Esophagus (tissue), 2 donors: ENCODE data around the gene GPATCH2L. TPM values are rescaled to one million over a fixed set of nuclear protein-coding genes. Genes with fewer than 3 reads are reported as not detected.

Experiments used
- H3K27ac ChIP-seq, 2 donors: one replicate each; pipeline ENCODE4 v1.5.1; 2013; ENCODE audit warnings: low read depth in 2 of 2, mild to moderate bottlenecking in 2 of 2, inconsistent platforms in 1 of 2, low read length in 1 of 2, moderate library complexity in 1 of 2
- H3K27me3 ChIP-seq, 2 donors: one replicate each; pipeline ENCODE4 v1.6.1; 2013; ENCODE audit warnings: low read length in 2 of 2, control low read depth in 1 of 2, mild to moderate bottlenecking in 1 of 2; ENCODE audit not compliant: insufficient read depth in 2 of 2, control insufficient read depth in 1 of 2
- H3K36me3 ChIP-seq, 2 donors: one replicate each; pipeline ENCODE4 v1.6.1; 2013; ENCODE audit warnings: low read length in 1 of 2; ENCODE audit not compliant: control insufficient read depth in 2 of 2, insufficient read depth in 2 of 2
- H3K4me1 ChIP-seq, 2 donors: one replicate each; pipeline ENCODE4 v1.6.1; 2013; ENCODE audit warnings: low read length in 1 of 2; ENCODE audit not compliant: control insufficient read depth in 2 of 2, insufficient read depth in 2 of 2
- H3K4me3 ChIP-seq, 2 donors: one replicate each; pipeline ENCODE4 v1.5.1; 2013; ENCODE audit warnings: low read length in 2 of 2, mild to moderate bottlenecking in 2 of 2, low read depth in 1 of 2, moderate library complexity in 1 of 2
- H3K9me3 ChIP-seq, 2 donors: one replicate each; pipeline ENCODE4 v1.6.1; 2013; ENCODE audit warnings: mild to moderate bottlenecking in 2 of 2, low read depth in 1 of 2, low read length in 1 of 2, moderate library complexity in 1 of 2; ENCODE audit not compliant: control insufficient read depth in 2 of 2, insufficient read depth in 1 of 2
- WGBS, 2 donors: extraction: QIAGEN DNeasy Blood & Tissue Kit; methylation state at CpG; one replicate each; pipeline ENCODE4 v1.1.7; 2013; 5-methylcytosine and 5-hydroxymethylcytosine counted together
- polyA plus RNA-seq, 2 donors: library from polyadenylated mRNA; stranded (reverse); fragments of 200-250 nt; gene quantifications; one replicate each; pipeline ENCODE4 v1.2.3, GENCODE V29; 2013
- donor health status: healthy with polysubstance abuse.
- donor health status: Bipolar disorder and iron deficiency.

The GPATCH2L gene
- polyA plus RNA-seq, 2 donors: 4.2 to 7.2 TPM

- Histone ChIP-seq H3K4me1 (no peaks in the 10 kb centered on the region), H3K9me3 (no peaks in the 10 kb centered on the region), H3K27ac (no peak overlapping the region), H3K36me3 (no peaks in the 10 kb centered on the region), H3K4me3 (no peak overlapping the region), H3K27me3 (no peaks in the 10 kb centered on the region)
- WGBS, 2 donors: 81 to 91% methylated on average over 3 of the region's 3 CpGs
Observed at GRCh38 chr14:76212242-76212641, 60.5 kb downstream of the GPATCH2L start.

DNA sequence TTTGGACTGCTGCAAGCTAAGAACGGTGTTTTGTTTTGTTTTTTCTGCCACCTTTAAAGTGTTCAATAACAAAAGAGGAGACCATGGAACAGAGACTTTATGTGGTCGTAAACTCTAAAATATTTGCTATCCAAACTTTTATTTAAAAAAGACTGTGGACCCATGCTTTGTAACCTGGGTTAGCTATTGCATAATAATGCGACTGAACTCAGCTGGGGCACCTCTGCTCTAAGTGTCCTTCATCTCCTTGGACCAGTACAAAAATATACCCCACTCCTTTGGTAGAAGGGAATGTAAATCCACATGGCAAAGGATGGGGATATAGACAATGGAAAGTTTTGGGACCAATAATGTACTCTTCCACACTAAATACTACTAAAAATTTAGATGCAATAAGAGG lies 65.5 kb downstream of the GPATCH2L start:
- Histone ChIP-seq H3K4me3 (no peak overlapping the region), H3K9me3 (no peaks in the 10 kb centered on the region), H3K27ac (no peak overlapping the region), H3K4me1 (no peaks in the 10 kb centered on the region), H3K27me3 (no peaks in the 10 kb centered on the region), H3K36me3 (no peaks in the 10 kb centered on the region)
- WGBS, 2 donors: 90 to 92% methylated on average over 3 of the region's 3 CpGs

DNA sequence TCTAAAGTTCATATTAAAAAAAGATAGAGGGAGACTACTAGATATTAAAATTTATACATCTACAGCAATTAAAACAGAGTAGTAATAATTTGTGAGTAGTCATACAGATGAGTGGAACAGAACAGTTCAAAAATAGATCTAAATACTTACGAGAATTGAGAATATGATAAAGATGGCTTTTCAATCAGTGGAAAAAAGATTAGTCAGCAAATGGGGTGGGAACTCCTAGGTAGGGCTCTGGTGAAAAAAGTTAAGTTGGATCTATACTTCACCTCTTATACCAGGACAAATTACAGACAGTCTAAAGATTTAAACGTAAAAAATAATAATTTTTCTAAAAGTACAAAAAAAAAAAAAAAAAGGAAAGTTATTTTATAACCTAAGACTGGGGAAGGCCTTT lies 66.9 kb downstream of the GPATCH2L start:
- no peak overlapping the region for H3K4me3 ChIP-seq

DNA sequence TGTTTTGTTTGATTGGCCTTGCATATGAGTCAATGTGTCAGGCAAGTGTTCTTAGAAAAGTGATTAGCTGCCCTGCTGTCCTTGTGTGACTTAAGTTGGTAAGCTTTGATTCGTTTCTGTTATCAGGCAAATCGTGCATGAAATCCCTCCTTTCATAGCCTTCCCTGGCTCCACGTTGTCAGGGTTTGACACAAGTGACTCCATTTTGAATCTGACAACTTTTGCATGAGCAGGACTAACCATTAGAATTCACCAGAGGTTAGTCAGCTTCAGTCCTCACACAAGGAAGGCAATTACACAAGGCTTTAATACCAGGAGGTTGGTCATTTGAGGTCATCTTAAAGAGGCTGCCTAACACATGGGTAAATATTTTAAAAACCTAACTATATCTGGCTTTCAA lies 68.2 kb downstream of the GPATCH2L start:
- H3K9me3 ChIP-seq: no peaks in the 10 kb centered on the region
- H3K27ac ChIP-seq: no peak overlapping the region
- 63 to 67% methylated on average over 3 of the region's 3 CpGs for WGBS, 2 donors
- H3K27me3 ChIP-seq: no peaks in the 10 kb centered on the region
- H3K4me1 ChIP-seq: no peaks in the 10 kb centered on the region
- H3K4me3 ChIP-seq: no peak overlapping the region
- no peaks in the 10 kb centered on the region for H3K36me3 ChIP-seq

More for the DNA sequence above, 66.9 kb downstream of the GPATCH2L start:
- Histone ChIP-seq H3K36me3 (no peaks in the 10 kb centered on the region), H3K4me1 (no peaks in the 10 kb centered on the region), H3K9me3 (no peaks in the 10 kb centered on the region), H3K27me3 (no peaks in the 10 kb centered on the region), H3K27ac (no peak overlapping the region)
- WGBS, 2 donors: 84 to 86% methylated on average over 2 of the region's 2 CpGs

DNA sequence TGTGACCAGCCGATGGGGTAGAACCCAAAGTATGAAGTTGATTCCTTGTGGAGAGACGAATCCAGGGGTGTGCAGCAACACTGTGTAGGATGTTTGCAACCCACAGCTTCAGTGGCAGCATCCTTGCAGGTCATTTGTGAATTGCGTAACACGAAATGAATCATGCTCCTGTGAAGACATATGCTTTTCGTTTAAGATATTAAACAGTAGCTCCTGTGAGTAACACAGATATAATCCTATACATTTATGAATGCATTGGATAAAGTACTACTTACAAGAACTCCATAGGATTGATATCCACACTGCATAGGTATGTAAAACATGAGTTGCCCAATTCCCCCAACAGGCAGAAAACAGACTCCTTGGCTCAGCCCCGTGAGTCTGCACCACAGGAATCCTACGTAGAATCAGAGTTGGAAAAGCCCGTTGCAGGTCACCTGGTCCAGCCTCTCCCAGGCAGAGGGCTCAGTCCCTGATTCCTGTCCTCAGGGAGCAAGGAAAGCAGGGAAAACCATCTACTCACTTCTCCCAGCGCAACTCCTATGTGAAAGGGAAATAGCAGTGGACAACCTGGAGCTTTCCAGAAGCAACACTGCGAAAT lies 75.8 kb downstream of the GPATCH2L start:
- 72 to 75% methylated on average over 10 of the region's 10 CpGs for WGBS, 2 donors

GRCh38 chr14:76228138-76228537 lies 76.4 kb downstream of the GPATCH2L start:
- WGBS, 2 donors: 66 to 74% methylated on average over 10 of the region's 10 CpGs

More for the DNA sequence above, 75.8 kb downstream of the GPATCH2L start:
- Histone ChIP-seq H3K27ac (no peak overlapping the region), H3K36me3 (no peaks in the 10 kb centered on the region), H3K9me3 (no peaks in the 10 kb centered on the region), H3K4me3 (no peak overlapping the region), H3K27me3 (no peaks in the 10 kb centered on the region), H3K4me1 (no peaks in the 10 kb centered on the region)

GRCh38 chr14:76232800-76233199 lies 81.1 kb downstream of the GPATCH2L start:
- H3K27ac ChIP-seq: no peak overlapping the region
- H3K27me3 ChIP-seq: no peaks in the 10 kb centered on the region
- 66 to 70% methylated on average over 4 of the region's 4 CpGs for WGBS, 2 donors
- no peak overlapping the region for H3K4me3 ChIP-seq
- no peaks in the 10 kb centered on the region for H3K36me3 ChIP-seq
- peaks cover 0 to 3% of the 10 kb centered on the region in 2 donors for H3K9me3 ChIP-seq
- H3K4me1 ChIP-seq: no peaks in the 10 kb centered on the region

More at GRCh38 chr14:76228138-76228537, 76.4 kb downstream of the GPATCH2L start:
- H3K4me1 ChIP-seq: no peaks in the 10 kb centered on the region
- H3K27ac ChIP-seq: no peak overlapping the region
- no peaks in the 10 kb centered on the region for H3K36me3 ChIP-seq
- no peak overlapping the region for H3K4me3 ChIP-seq
- no peaks in the 10 kb centered on the region for H3K9me3 ChIP-seq
- no peaks in the 10 kb centered on the region for H3K27me3 ChIP-seq

DNA sequence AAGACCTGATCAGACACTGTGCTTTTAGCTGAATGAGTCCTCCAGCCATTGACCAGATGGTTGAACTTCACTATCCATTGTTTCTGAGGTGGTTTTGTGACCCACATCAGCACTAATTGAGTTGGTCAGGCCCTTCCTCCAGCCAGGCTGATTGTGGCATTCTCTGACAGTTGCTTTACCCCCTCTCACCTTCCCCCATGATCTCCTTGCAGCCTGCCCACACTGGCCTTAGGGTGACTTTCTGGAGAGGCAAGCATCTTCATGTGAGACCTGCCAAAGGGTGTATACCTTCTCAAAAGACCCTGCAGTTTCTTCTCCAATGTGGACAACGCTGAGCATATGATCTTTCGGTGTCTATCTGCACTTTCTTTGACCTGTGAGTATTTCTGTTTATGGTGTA lies 83.9 kb downstream of the GPATCH2L start:
- Histone ChIP-seq H3K36me3 (no peaks in the 10 kb centered on the region), H3K4me1 (no peaks in the 10 kb centered on the region), H3K9me3 (peaks cover 0 to 3% of the 10 kb centered on the region in 2 donors), H3K27me3 (no peaks in the 10 kb centered on the region), H3K4me3 (no peak overlapping the region), H3K27ac (no peak overlapping the region)
- WGBS, 2 donors: 93 to 94% methylated on average over 2 of the region's 2 CpGs

GRCh38 chr14:76236172-76237130 lies 84.7 kb downstream of the GPATCH2L start:
- H3K36me3 ChIP-seq: no peaks in the 10 kb centered on the region
- 74 to 81% methylated on average over 13 of the region's 13 CpGs for WGBS, 2 donors
- no peaks in the 10 kb centered on the region for H3K27me3 ChIP-seq
- H3K4me3 ChIP-seq: no peak overlapping the region
- H3K9me3 ChIP-seq: peaks cover 0 to 3% of the 10 kb centered on the region in 2 donors
- H3K4me1 ChIP-seq: no peaks in the 10 kb centered on the region
- no peak overlapping the region for H3K27ac ChIP-seq
